T-helper 1 cell treated with Interleukin-12 subunit alpha and Interleukin-12 subunit beta and Interleukin-4 antibody, amounts not matched to agents 30 μg/mL and 1 μg/mL, for 36 hours (primary cell): Measurements from ENCODE around the gene CD81.
A peak's percentile ranks its signal among the peaks of the same experiment; 100 is the strongest.

ENCODE experiments used
- H3K27ac Mint-ChIP-seq: one replicate; pipeline ENCODE4 v1.8.0; 2021; ENCODE audit warnings: mild to moderate bottlenecking, mixed read lengths
- H3K27me3 Mint-ChIP-seq: one replicate; pipeline ENCODE4 v1.8.0; 2021; ENCODE audit warnings: low read depth, mixed read lengths
- H3K36me3 Mint-ChIP-seq: one replicate; pipeline ENCODE4 v1.8.0; 2021; ENCODE audit warnings: low read depth, mixed read lengths
- H3K4me1 Mint-ChIP-seq: one replicate; pipeline ENCODE4 v1.8.0; 2021; ENCODE audit warnings: low read depth, mixed read lengths
- H3K4me3 Mint-ChIP-seq: one replicate; pipeline ENCODE4 v1.8.0; 2021; ENCODE audit warnings: mild to moderate bottlenecking, moderate library complexity, mixed read lengths
- H3K9me3 Mint-ChIP-seq: one replicate; pipeline ENCODE4 v1.8.0; 2021; ENCODE audit warnings: mixed read lengths

Gene CD81

DNA sequence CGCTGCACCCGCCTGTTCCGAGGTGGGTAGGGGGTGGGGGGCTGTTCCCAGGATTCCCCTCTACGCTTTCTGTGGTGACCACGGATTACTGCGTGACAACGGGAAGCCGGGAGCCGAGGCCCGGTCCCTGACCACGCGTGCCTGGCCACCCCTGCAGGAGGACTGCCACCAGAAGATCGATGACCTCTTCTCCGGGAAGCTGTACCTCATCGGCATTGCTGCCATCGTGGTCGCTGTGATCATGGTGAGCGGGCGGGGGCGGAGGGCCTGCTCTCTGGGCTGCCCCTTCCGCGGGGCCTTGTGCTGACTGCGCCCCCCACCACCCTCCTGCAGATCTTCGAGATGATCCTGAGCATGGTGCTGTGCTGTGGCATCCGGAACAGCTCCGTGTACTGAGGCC, 19.4 kb downstream of the CD81 start:
- H3K9me3 Mint-ChIP-seq, result no peaks in the 10 kb centered on the region
- H3K27ac Mint-ChIP-seq, result no peak overlapping the region
- H3K27me3 Mint-ChIP-seq, result no peaks in the 10 kb centered on the region
- peaks cover 8% of the 10 kb centered on the region for H3K36me3 Mint-ChIP-seq
- peaks cover 2% of the 10 kb centered on the region for H3K4me1 Mint-ChIP-seq
- no peak overlapping the region for H3K4me3 Mint-ChIP-seq

DNA sequence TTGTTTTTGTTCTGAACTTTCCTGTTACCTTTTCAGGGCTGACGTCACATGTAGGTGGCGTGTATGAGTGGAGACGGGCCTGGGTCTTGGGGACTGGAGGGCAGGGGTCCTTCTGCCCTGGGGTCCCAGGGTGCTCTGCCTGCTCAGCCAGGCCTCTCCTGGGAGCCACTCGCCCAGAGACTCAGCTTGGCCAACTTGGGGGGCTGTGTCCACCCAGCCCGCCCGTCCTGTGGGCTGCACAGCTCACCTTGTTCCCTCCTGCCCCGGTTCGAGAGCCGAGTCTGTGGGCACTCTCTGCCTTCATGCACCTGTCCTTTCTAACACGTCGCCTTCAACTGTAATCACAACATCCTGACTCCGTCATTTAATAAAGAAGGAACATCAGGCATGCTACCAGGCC, 19.9 kb downstream of the CD81 start:
- H3K36me3 Mint-ChIP-seq, result peaks cover 8% of the 10 kb centered on the region
- H3K4me1 Mint-ChIP-seq, result peaks cover 3% of the 10 kb centered on the region
- H3K4me3 Mint-ChIP-seq, result no peak overlapping the region
- H3K9me3 Mint-ChIP-seq, result no peaks in the 10 kb centered on the region
- no peak overlapping the region for H3K27ac Mint-ChIP-seq
- no peaks in the 10 kb centered on the region for H3K27me3 Mint-ChIP-seq

DNA sequence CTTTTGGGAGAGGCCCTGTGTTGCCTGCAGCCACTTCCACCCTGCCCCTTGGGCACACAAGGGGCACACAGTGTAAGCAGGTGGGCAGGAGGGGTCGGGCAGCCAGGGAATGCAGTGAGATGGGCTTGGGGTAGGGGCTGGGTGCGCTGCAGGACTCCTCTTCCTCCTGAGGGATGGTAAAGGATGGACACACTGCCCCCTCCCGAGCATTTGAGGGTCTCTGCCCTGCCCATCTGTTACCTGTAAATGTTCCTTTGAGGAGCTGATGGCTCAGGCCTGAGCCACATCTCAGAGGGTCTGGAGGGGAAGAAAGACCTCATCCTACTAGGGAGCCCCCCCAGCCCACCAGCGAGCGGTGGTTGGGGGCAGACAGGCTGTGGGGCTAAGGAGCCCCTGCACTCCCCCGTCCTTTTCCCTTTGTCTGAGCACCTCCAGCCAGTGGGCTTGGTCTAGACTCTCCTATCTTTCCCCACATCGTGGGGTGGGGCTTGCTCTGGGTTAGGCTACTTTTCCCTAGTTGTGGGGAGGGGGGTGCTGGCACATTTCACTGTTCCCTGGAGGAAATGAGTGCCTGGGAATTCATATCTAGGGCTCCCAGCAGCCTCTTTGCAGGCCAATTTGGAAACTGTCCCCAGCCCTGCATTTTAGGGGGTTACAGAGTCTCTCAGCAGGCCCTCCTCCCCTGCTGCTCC, 21.7 kb downstream of the CD81 start:
- peaks cover 10% of the 10 kb centered on the region for H3K36me3 Mint-ChIP-seq
- H3K27me3 Mint-ChIP-seq, result no peaks in the 10 kb centered on the region
- H3K27ac Mint-ChIP-seq, result peak overlapping the region; percentile 82
- H3K4me1 Mint-ChIP-seq, result peaks cover 6% of the 10 kb centered on the region
- H3K9me3 Mint-ChIP-seq, result no peaks in the 10 kb centered on the region
- H3K4me3 Mint-ChIP-seq, result peak overlapping the region; percentile 90

DNA sequence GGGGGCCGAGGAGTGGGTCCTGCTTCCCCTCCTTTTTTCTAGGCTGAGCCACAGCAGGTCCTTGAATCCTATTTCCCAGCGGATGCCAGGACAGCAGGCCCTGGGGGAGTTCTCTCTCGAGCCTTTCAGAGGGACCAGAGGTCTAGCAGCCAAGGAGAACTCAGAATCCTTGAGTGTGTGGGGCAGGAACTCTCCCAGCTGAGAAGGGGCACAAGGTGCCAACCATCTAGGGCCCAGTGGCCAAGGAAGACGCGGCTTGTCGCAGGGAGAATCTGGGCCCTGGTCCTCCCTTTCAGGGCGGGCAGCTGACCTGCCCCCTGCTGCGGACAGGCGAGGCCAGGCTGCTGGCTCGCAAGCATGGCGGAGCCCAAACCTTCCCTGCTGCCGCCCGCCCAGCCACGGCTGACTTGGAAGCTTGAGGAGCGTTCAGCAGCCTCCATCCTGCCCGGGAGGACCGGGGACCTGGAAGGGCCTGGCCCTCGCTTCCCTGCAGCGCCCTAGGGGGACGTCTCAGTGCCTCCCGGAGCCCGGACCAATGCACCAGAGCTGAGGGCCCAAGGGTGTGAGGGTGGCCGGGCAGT, 22.5 kb downstream of the CD81 start:
- H3K9me3 Mint-ChIP-seq, result no peaks in the 10 kb centered on the region
- peaks cover 13% of the 10 kb centered on the region for H3K36me3 Mint-ChIP-seq
- H3K4me1 Mint-ChIP-seq, result peaks cover 6% of the 10 kb centered on the region
- H3K27ac Mint-ChIP-seq, result peak overlapping the region; percentile 82
- peak overlapping the region; percentile 90 for H3K4me3 Mint-ChIP-seq
- no peaks in the 10 kb centered on the region for H3K27me3 Mint-ChIP-seq

DNA sequence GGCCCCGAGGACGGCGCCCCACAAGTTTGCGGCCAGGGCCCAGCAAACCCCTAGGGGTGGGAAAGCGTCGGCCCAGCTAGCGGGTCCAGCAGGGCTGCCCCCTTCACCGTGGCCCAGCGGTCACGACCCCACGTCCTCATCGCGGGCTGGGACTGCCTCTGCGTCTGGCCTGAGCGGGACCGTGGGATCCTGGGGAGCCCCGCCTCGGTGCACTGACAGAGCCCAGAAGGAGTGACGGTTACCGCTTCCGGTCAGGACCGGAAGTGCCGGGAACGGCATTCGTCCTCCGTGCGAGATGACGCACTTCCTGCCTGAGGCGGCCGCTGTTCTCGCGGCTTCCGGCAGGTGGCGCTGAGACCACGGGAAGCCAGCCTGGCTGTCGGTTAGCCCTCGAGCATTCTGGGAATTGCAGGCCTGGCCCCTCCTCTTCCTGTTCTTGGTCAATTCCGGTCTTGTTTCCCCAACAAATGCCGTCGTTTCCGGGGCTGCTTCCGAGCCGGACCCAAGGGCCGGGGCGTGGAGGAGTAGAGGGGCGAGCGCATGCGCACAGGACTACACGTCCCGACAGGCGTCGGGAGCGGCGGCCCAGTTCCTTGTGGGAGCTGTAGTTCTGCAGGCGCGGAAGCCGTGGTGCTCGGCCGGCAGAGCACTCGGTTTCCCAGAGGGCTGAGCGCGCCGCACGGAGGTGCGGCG, 23.1 kb downstream of the CD81 start, which contains the start of gene TSSC4:
Gene TSSC4 (plus strand): TSS at position 682 of the 693 bp plus-strand sequence. CDS start 1,884 bp downstream, outside the sequence.
- Mint-ChIP-seq H3K27ac (peak within 1 kb of the TSS; percentile 90), H3K4me3 (peak within 1 kb of the TSS; percentile 90), H3K36me3 (peaks cover 13% of the 10 kb centered on the region), H3K4me1 (peaks cover 6% of the 10 kb centered on the region), H3K27me3 (no peaks in the 10 kb centered on the region), H3K9me3 (no peaks in the 10 kb centered on the region)

DNA sequence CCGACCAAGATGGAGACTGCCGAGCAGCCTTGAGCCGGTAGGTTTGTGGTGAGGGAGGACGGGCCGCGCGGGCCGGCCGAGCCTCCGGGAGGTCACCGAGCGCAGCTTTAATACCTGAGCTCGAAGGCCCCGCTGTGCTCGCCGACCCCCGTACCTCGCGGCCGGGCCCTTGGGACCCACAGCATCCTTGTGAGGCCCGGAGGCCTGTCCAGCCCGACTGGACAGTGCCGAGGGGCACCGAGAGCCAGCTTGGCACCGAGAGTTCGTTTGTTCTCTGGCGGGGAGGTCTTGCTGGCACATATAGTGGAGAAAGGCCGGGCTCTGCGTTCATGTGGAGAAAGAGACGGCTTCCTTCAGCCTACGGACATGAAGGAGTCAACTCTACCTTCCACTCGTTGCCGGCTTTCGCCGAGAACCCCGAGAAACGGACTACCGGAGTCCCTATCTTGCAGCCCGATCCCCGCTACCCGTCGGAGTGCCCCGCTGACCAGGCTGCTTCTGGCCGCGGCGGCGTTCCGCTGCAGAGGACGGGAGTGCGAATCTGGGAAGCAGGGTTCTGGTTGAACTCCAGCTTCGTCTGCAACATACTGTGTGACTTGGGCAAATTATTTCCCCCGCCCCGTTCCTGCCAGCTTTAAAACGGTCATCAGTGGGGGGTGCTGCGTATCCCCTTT, 23.8 kb downstream of the CD81 start:
- peaks cover 6% of the 10 kb centered on the region for H3K4me1 Mint-ChIP-seq
- no peaks in the 10 kb centered on the region for H3K27me3 Mint-ChIP-seq
- peak overlapping the region; percentile 90 for H3K4me3 Mint-ChIP-seq
- H3K27ac Mint-ChIP-seq, result peak overlapping the region; percentile 90
- H3K9me3 Mint-ChIP-seq, result no peaks in the 10 kb centered on the region
- H3K36me3 Mint-ChIP-seq, result peaks cover 13% of the 10 kb centered on the region

DNA sequence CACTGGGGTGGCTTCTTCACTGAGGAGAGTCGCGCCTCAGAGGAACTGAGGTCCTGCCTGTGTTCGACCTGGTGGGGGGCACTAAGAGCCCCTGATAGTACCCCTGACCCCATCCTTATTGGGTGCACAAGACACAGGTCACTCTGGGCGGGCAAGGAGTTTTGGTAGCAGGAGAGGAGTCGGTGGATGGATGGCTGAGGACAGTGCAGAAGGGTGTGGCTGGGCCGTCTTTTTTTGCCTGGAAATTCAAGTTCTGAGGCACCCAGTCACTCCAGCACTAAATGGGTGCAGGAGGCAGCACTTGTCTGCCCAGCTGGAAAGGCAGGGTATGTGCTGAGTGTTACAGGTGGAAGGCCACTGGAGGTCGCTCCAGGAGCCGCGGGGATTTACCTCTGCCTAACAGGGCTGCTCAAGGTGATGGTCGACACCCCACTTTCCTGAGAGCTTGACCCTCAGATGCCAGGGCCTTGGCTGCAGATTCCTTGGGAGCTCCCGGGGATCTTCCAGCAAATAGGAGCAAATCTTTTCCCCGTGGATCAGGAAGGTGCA, 24.4 kb downstream of the CD81 start:
- H3K27ac Mint-ChIP-seq, result peak overlapping the region; percentile 90
- H3K4me3 Mint-ChIP-seq, result peak overlapping the region; percentile 90
- no peaks in the 10 kb centered on the region for H3K27me3 Mint-ChIP-seq
- peaks cover 13% of the 10 kb centered on the region for H3K36me3 Mint-ChIP-seq
- peaks cover 6% of the 10 kb centered on the region for H3K4me1 Mint-ChIP-seq
- no peaks in the 10 kb centered on the region for H3K9me3 Mint-ChIP-seq

DNA sequence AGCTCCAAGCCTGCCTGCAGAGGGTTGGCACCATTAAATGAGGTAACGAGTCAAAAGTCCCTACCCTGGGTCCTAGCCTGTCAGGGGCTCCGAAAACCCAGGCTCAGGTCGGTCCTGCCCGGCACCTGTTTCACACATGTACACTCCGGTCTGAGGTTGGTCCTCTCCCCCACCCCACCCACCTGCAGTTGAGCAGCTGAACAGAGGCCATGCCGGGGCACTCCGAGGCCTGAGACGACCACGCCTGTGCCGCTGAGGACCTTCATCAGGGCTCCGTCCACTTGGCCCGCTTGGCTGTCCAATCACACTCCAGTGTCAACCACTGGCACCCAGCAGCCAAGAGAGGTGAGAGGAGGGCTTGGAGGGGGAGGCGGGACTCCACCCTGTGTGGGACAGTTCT, 25.0 kb downstream of the CD81 start:
- H3K9me3 Mint-ChIP-seq, result no peaks in the 10 kb centered on the region
- H3K27ac Mint-ChIP-seq, result no peak overlapping the region
- no peaks in the 10 kb centered on the region for H3K27me3 Mint-ChIP-seq
- peaks cover 11% of the 10 kb centered on the region for H3K36me3 Mint-ChIP-seq
- peak overlapping the region; percentile 90 for H3K4me3 Mint-ChIP-seq
- peaks cover 6% of the 10 kb centered on the region for H3K4me1 Mint-ChIP-seq

DNA sequence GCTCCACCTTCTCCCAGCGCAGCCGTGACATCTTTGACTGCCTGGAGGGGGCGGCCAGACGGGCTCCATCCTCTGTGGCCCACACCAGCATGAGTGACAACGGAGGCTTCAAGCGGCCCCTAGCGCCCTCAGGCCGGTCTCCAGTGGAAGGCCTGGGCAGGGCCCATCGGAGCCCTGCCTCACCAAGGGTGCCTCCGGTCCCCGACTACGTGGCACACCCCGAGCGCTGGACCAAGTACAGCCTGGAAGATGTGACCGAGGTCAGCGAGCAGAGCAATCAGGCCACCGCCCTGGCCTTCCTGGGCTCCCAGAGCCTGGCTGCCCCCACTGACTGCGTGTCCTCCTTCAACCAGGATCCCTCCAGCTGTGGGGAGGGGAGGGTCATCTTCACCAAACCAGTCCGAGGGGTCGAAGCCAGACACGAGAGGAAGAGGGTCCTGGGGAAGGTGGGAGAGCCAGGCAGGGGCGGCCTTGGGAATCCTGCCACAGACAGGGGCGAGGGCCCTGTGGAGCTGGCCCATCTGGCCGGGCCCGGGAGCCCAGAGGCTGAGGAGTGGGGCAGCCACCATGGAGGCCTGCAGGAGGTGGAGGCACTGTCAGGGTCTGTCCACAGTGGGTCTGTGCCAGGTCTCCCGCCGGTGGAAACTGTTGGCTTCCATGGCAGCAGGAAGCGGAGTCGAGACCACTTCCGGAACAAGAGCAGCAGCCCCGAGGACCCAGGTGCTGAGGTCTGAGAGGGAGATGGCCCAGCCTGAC, 26.0 kb downstream of the CD81 start:
- Mint-ChIP-seq H3K4me3 (no peak overlapping the region), H3K27ac (no peak overlapping the region), H3K4me1 (peaks cover 6% of the 10 kb centered on the region), H3K9me3 (no peaks in the 10 kb centered on the region), H3K36me3 (peaks cover 10% of the 10 kb centered on the region), H3K27me3 (no peaks in the 10 kb centered on the region)

DNA sequence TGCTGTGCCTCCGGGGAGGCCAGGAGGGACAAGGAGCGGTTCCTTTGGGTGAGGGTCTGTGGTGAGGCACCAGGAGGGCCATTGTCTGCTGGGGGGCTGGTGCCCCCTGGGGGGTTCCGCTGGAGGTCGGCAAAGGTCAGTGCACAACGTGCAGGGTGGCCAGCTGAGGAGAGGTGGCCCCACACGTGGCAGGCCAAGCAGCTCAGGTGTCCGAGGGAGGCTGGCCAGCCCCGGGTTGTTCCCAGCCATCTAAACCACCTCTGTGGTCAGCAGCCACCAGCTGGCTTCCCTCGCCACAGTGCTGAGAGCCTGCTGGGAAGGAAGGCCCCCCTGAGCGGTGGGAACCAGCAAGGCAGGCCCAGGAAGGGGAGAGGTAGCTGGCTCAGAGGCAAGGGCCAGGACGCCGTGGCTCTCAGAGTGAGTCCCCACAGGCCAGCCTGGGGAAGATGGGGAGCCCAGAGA, 27.7 kb downstream of the CD81 start:
- no peaks in the 10 kb centered on the region for H3K9me3 Mint-ChIP-seq
- peaks cover 6% of the 10 kb centered on the region for H3K4me1 Mint-ChIP-seq
- no peak overlapping the region for H3K4me3 Mint-ChIP-seq
- no peaks in the 10 kb centered on the region for H3K27me3 Mint-ChIP-seq
- peaks cover 10% of the 10 kb centered on the region for H3K36me3 Mint-ChIP-seq
- no peak overlapping the region for H3K27ac Mint-ChIP-seq

DNA sequence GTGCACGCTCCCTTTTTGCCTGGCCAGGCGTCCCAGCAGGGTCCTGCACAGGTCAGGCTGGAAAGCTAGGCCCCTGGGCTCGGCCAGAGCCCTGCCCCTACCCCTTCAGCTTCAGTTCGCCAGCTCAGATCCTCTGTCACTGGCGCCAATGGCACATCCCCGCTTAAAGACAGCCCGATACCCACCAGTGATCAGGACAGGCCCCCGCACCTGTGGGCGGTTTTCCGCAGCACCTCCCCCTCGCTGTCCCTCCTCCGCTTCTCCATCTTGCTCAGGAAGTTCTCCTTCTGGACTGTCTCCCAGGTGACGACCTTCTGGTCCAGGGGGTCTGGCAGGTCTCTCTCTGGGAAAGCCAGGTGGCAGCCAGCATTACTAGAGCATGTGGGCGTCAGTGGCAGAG, 29.3 kb downstream of the CD81 start:
- no peaks in the 10 kb centered on the region for H3K9me3 Mint-ChIP-seq
- no peaks in the 10 kb centered on the region for H3K27me3 Mint-ChIP-seq
- no peak overlapping the region for H3K27ac Mint-ChIP-seq
- peak overlapping the region; percentile 28 for H3K4me3 Mint-ChIP-seq
- H3K4me1 Mint-ChIP-seq, result peaks cover 4% of the 10 kb centered on the region
- H3K36me3 Mint-ChIP-seq, result peaks cover 5% of the 10 kb centered on the region

DNA sequence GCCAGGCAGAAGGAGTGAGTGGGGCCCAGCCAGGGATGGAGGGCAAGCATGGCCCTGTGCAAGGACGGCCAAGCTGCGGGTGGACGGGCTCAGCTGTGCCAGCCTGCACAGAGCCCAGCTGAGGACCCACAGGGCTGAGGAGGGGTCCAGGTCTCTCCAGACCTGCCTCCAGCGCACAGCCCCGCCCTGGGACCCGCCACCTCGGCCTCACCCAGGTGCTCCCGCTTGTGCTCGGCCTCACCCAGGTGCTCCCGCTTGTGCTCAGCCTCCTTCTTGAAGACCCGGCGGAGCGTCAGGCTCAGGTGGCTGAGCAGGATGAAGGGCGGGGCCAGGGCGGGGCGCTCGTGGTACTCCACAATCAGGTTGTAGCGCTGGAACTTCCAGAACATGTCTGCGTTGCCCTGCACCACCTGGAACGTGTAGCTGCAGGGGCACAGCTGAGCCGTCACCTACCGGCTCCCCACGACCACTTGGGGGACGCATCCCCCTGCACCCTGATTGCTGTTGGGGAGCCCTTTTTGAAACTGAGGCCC, 29.8 kb downstream of the CD81 start:
- Mint-ChIP-seq H3K4me1 (peaks cover 3% of the 10 kb centered on the region), H3K9me3 (no peaks in the 10 kb centered on the region), H3K4me3 (no peak overlapping the region), H3K27me3 (no peaks in the 10 kb centered on the region), H3K27ac (no peak overlapping the region), H3K36me3 (peaks cover 5% of the 10 kb centered on the region)

DNA sequence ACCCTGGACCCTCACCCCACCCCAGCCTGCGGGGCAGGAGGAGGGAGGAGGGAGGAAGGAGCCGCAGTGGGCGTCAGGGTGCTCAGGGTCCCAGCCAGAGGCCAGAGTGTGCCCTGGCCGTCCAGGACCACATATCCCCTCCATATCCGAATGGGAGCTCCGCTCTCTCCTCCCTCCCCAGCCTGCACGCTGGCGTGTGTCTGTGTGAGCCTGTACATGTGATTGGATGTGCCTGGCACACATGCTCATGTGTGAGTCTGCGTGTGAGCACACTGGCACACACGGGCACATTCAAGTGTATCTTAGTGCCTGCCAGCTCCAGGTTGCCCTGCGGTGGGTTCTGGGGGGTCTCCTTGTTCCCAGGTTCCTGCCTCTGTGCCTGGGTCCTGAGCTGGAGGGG, 31.6 kb downstream of the CD81 start:
- peaks cover 4% of the 10 kb centered on the region for H3K36me3 Mint-ChIP-seq
- no peaks in the 10 kb centered on the region for H3K27me3 Mint-ChIP-seq
- H3K4me1 Mint-ChIP-seq, result no peaks in the 10 kb centered on the region
- H3K4me3 Mint-ChIP-seq, result no peak overlapping the region
- H3K9me3 Mint-ChIP-seq, result no peaks in the 10 kb centered on the region
- H3K27ac Mint-ChIP-seq, result no peak overlapping the region
